NCI-H748 treated with DMSO at 0.1 percent for 48 hours (cell line): ENCODE data around the gene MTF2.
A peak's percentile ranks its signal among the peaks of the same experiment; 100 is the strongest.
"Not testable (repeated sequence)": the region's sequence is repeated elsewhere in the genome, so short reads cannot be mapped to it uniquely, and the experiment has no call there.

ENCODE experiments used
- DNase-seq: peaks from one replicate; lab custom pipeline; 2025; lab: John Stamatoyannopoulos, UW

Gene MTF2

GRCh38 chr1:93143136-93143535 lies 64.1 kb downstream of the MTF2 start:
- no peak for DNase-seq

GRCh38 chr1:93143769-93144168 lies 64.7 kb downstream of the MTF2 start:
- no peak for DNase-seq

- DNase-seq = no peak
Measured at GRCh38 chr1:93148001-93148400, 68.9 kb downstream of the MTF2 start.

- no peak for DNase-seq
Measured at GRCh38 chr1:93150729-93151128, 71.6 kb downstream of the MTF2 start.

GRCh38 chr1:93151474-93151873 lies 72.4 kb downstream of the MTF2 start:
- no peak for DNase-seq

- DNase-seq = no peak
Measured at GRCh38 chr1:93152835-93153234, 73.8 kb downstream of the MTF2 start.

GRCh38 chr1:93154898-93155297 lies 75.8 kb downstream of the MTF2 start:
- no peak for DNase-seq

GRCh38 chr1:93155335-93155734 lies 76.3 kb downstream of the MTF2 start:
- DNase-seq = no peak

- no peak for DNase-seq
Measured at GRCh38 chr1:93159337-93159736, 80.3 kb downstream of the MTF2 start.

GRCh38 chr1:93163314-93163713 lies 84.2 kb downstream of the MTF2 start:
- DNase-seq = not testable (repeated sequence)

- DNase-seq = no peak
Measured at GRCh38 chr1:93164816-93165215, 85.7 kb downstream of the MTF2 start.

GRCh38 chr1:93165895-93166294 lies 86.8 kb downstream of the MTF2 start:
- not testable (repeated sequence) for DNase-seq

- DNase-seq = no peak
Measured at GRCh38 chr1:93167006-93167405, 87.9 kb downstream of the MTF2 start.

- DNase-seq = not testable (repeated sequence)
Measured at GRCh38 chr1:93170141-93170678, 91.1 kb downstream of the MTF2 start.

GRCh38 chr1:93171549-93172034 lies 92.5 kb downstream of the MTF2 start:
- DNase-seq = no peak

GRCh38 chr1:93172778-93173177 lies 93.7 kb downstream of the MTF2 start:
- DNase-seq = no peak

- not testable (repeated sequence) for DNase-seq
Measured at GRCh38 chr1:93174638-93175037, 95.6 kb downstream of the MTF2 start.

GRCh38 chr1:93177991-93178390 lies 98.9 kb downstream of the MTF2 start:
- DNase-seq = no peak

- no peak for DNase-seq
Measured at GRCh38 chr1:93178418-93178817, 99.3 kb downstream of the MTF2 start.

GRCh38 chr1:93179886-93180722 lies 101.0 kb downstream of the MTF2 start, which contains the start of gene TMED5:
TSS of gene TMED5 (minus strand) at chr1:93180413. CDS start at chr1:93180242, 171 bp downstream.
- peak; percentile 83 for DNase-seq

- no peak for DNase-seq
Measured at GRCh38 chr1:93180723-93181613, 101.9 kb downstream of the MTF2 start, which contains the start of gene CCDC18. TSS of gene CCDC18 (plus strand) at chr1:93180724. CDS start at chr1:93183362, 2,638 bp downstream.

- no peak for DNase-seq
Measured at GRCh38 chr1:93186667-93187066, 107.6 kb downstream of the MTF2 start.
